ENCODE measurements around the gene RBPJ. TPM values are rescaled to one million over a fixed set of nuclear protein-coding genes. Genes with fewer than 3 reads are reported as not detected.
"Not testable (repeated sequence)": the region's sequence is repeated elsewhere in the genome, so short reads cannot be mapped to it uniquely, and the experiment has no call there.

The RBPJ gene
- total RNA-seq, 4 donors from 2014 or later, result 67.1 to 80.2 (median 76.5) TPM

DNA sequence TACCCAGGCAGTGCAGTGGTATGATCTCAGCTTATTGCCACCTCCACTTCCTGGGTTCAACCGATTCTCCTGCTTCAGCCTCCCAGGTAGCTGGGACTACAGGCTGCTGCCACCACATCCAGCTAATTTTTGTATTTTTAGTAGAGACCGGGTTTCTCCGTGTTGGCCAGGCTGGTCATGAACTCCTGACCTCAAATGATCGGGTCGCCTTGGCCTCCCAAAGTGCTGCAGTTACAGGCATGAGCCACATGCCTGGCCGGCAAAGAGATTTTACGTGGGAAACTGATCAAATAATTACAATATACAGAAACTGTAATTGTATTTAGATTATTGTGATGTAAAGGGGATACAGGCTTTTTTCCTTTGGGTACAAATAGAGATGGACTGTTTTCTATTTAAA, 33.7 kb downstream of the RBPJ start:
- H3K27ac ChIP-seq, result no peak overlapping the region
- peaks cover 0 to 44% (median 8%) of the 10 kb centered on the region in 4 donors for H3K4me1 ChIP-seq
- TF ChIP-seq EP300 (IDR thresholded peaks at IDR 0.05) (no peak), CTCF (IDR thresholded peaks at IDR 0.05) (no peak), POLR2A (IDR thresholded peaks at IDR 0.05) (no peak)
- H3K36me3 ChIP-seq, result no peaks in the 10 kb centered on the region
- H3K27me3 ChIP-seq, result no peaks in the 10 kb centered on the region
- 71 to 76% methylated on average over 7 of the region's 7 CpGs for WGBS, 2 donors
- no peak for DNase-seq (ENCODE audit: low spot score in 2 of 2)
- H3K4me3 ChIP-seq, result no peak overlapping the region
- H3K9me3 ChIP-seq, result no peaks in the 10 kb centered on the region

DNA sequence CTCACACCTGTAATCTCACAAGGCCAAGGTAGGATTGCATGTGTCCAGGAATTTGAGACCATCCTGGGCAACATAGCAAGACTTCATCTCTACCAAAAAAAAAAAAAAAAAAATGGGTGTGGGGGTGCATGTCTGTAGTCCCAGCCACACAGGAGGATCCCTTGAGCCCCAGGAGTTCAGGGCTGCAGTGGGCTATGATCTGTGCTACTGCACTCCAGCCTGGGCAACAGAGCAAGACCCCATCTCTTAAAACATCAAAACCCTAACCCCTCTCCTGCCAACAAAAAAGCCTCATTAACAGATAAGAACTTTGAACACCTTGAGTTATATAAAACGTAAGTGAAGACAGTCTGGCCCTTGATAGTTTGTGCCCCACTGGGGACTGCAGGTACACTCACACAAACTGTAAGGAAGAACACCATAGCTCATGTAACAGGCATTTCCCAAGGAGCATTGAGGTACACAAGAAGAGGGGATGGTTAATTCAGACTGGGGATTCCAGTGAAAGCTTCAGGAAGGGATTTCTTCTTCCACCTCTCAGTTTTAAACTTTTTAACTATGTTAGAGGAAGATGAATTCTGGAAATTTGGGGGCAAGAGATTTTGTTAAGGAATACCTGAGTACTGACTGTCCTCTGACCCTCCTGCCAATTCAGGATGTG, 34.7 kb downstream of the RBPJ start:
- Histone ChIP-seq H3K36me3 (no peaks in the 10 kb centered on the region), H3K4me1 (peaks cover 0 to 36% (median 7%) of the 10 kb centered on the region in 4 donors), H3K27ac (no peak overlapping the region), H3K9me3 (no peaks in the 10 kb centered on the region), H3K27me3 (no peaks in the 10 kb centered on the region), H3K4me3 (no peak overlapping the region)
- WGBS, 2 donors, result 82 to 96% methylated on average over 1 of the region's 1 CpG
- TF ChIP-seq CTCF (IDR thresholded peaks at IDR 0.05) (no peak), EP300 (IDR thresholded peaks at IDR 0.05) (no peak), POLR2A (IDR thresholded peaks at IDR 0.05) (no peak)
- DNase-seq (ENCODE audit: low spot score in 2 of 2), result no peak

DNA sequence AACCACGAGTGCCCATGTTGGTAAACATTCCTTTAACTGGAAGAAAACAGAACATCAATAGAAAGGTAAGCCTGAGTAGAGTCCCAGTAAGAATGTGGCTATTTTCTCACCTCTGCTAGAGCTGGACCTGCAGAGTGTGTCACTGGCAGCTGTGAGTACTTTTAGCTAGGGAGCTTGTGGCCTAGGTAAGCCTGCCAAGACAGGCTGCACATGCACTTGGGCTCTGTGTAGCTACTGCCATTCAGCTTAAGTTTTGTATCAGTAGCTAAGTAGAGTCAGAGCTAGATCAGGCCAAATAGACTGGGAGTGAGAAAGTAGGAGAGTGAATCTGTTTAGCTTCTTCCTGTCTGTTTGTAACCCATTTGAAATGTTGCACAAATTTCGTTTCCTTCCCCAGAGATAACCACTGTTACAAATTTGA, 35.3 kb downstream of the RBPJ start:
- Histone ChIP-seq H3K9me3 (no peaks in the 10 kb centered on the region), H3K27ac (no peak overlapping the region), H3K36me3 (no peaks in the 10 kb centered on the region), H3K27me3 (no peaks in the 10 kb centered on the region), H3K4me1 (peaks cover 0 to 36% (median 7%) of the 10 kb centered on the region in 4 donors), H3K4me3 (no peak overlapping the region)
- TF ChIP-seq POLR2A (IDR thresholded peaks at IDR 0.05), result no peak
- TF ChIP-seq CTCF (IDR thresholded peaks at IDR 0.05), result no peak
- TF ChIP-seq EP300 (IDR thresholded peaks at IDR 0.05), result no peak
- 48 to 75% methylated on average over 2 of the region's 2 CpGs for WGBS, 2 donors
- no peak for DNase-seq (ENCODE audit: low spot score in 2 of 2)

GRCh38 chr4:26359521-26359920, 38.7 kb downstream of the RBPJ start:
- not testable (repeated sequence) for H3K36me3 ChIP-seq; H3K27me3 ChIP-seq; H3K9me3 ChIP-seq; H3K27ac ChIP-seq; DNase-seq (ENCODE audit: low spot score in 2 of 2)
- 56 to 76% methylated on average over 26 to 28 of the region's 32 CpGs for WGBS, 2 donors
- Histone ChIP-seq H3K4me1 (peaks cover 0 to 47% (median 14%) of the 10 kb centered on the region in 4 donors), H3K4me3 (peak overlapping the region in 1 of 4 donors; percentile 23)

- Histone ChIP-seq H3K36me3 (no peaks in the 10 kb centered on the region), H3K4me1 (peaks cover 0 to 44% (median 14%) of the 10 kb centered on the region in 4 donors), H3K27me3 (no peaks in the 10 kb centered on the region), H3K4me3 (no peak overlapping the region), H3K9me3 (no peaks in the 10 kb centered on the region), H3K27ac (no peak overlapping the region)
- TF ChIP-seq CTCF (IDR thresholded peaks at IDR 0.05), result no peak
- TF ChIP-seq EP300 (IDR thresholded peaks at IDR 0.05), result no peak
- TF ChIP-seq POLR2A (IDR thresholded peaks at IDR 0.05), result no peak
- no peak for DNase-seq (ENCODE audit: low spot score in 2 of 2)
- 93 to 98% methylated on average over 4 of the region's 4 CpGs for WGBS, 2 donors
Measured at GRCh38 chr4:26360273-26360672, 39.5 kb downstream of the RBPJ start.

Measured in tibial nerve (tissue), 4 donors.